HCT116 (cell line): ENCODE measurements around the gene TMTC4. TPM values are rescaled to one million over a fixed set of nuclear protein-coding genes. Genes with fewer than 3 reads are reported as not detected.

Source experiments
- ATAC-seq: fragments of 200-7000 bp; cut with Tn5 transposase; 2 replicates; pipeline ENCODE4 v1.9.1; 2020; ENCODE audit warnings: mild to moderate bottlenecking, moderate library complexity
- BruUV-seq: library from RNA; stranded (reverse); fragments of 400-500 nt; replicated peaks from 2 replicates; lab custom pipeline; 2021; lab: Mats Ljungman, UMichigan
- CTCF ChIA-PET: fragments of 300-600 bp; sonication (Branson Sonifier 250); formaldehyde crosslinking; loops from one replicate; lab custom pipeline; 2021; ENCODE audit warnings: antibody characterized with exemption; lab: Charles Lee
- POLR2A ChIA-PET: fragments of 300-600, 350-600 bp; sonication (Branson Sonifier 250); formaldehyde crosslinking; loops from one replicate; lab custom pipeline; 2021; ENCODE audit warnings: antibody characterized with exemption; lab: Charles Lee
- RAD21 ChIA-PET, 2 experiments: fragments of 300-600 bp; sonication (Branson Sonifier 250); formaldehyde crosslinking; loops; one replicate each; lab custom pipeline; 2023; ENCODE audit warnings: low total read pairs in 2 of 2; ENCODE audit not compliant: uncharacterized antibody in 2 of 2, unreplicated experiment in 2 of 2, low non-redundant PET in 1 of 2; lab: Charles Lee
- DNase-seq: peaks from one replicate; pipeline ENCODE4 v3.0.0-alpha.2; 2010; ENCODE audit warnings: low read depth, low spot score
- H2AFZ ChIP-seq: fragments of 200-600 bp; shearing (Covaris generic), sonication (generic); 2 replicates; pipeline ENCODE4 v1.6.1; 2017; ENCODE audit warnings: low read depth, mixed run types, mixed read lengths, antibody characterized with exemption, low read length; ENCODE audit not compliant: poor library complexity, severe bottlenecking
- H3K27ac ChIP-seq: 2 replicates; pipeline ENCODE4 v1.5.1; 2012; ENCODE audit warnings: low read depth, low read length
- H3K27me3 ChIP-seq: fragments of 200-600 bp; sonication (generic); 2 replicates; pipeline ENCODE4 v1.6.1; 2016; ENCODE audit warnings: mixed run types, low read length, mixed read lengths; ENCODE audit not compliant: insufficient read depth
- H3K36me3 ChIP-seq, 2 experiments: fragments of 200-500 bp in 1 of 2; fragments of 200-600 bp in 1 of 2; sonication (Bioruptor generic) in 1 of 2; sonication (generic) in 1 of 2; 2 replicates each; pipeline versions ENCODE4 v1.5.1 to v1.6.1; 2014 to 2016; ENCODE audit warnings: low read length in 2 of 2, inconsistent platforms in 1 of 2, mixed read lengths in 1 of 2, mixed run types in 1 of 2; ENCODE audit not compliant: insufficient read depth in 2 of 2, control insufficient read depth in 1 of 2
- H3K4me1 ChIP-seq, 2 experiments: fragments of 200-600 bp in 1 of 2; sonication (generic) in 1 of 2; 2 replicates each; pipeline versions ENCODE4 v1.5.1 to v1.6.1; 2012 to 2017; ENCODE audit warnings: low read length in 2 of 2, inconsistent platforms in 1 of 2, mild to moderate bottlenecking in 1 of 2, mixed read lengths in 1 of 2, mixed run types in 1 of 2, moderate library complexity in 1 of 2; ENCODE audit not compliant: insufficient read depth in 2 of 2, control insufficient read depth in 1 of 2
- H3K4me2 ChIP-seq: fragments of 200-600 bp; sonication (generic); 2 replicates; pipeline ENCODE4 v1.6.1; 2017; ENCODE audit warnings: mixed run types, low read length, mixed read lengths
- H3K4me3 ChIP-seq, 2 experiments: fragments of 200-600 bp in 1 of 2; sonication (generic) in 1 of 2; replicated peaks in 1 of 2; 2 replicates each; pipeline ENCODE4 v1.5.1; 2011 to 2016; ENCODE audit warnings: low read length in 2 of 2, control low read depth in 1 of 2, low read depth in 1 of 2, mild to moderate bottlenecking in 1 of 2, mixed read lengths in 1 of 2, mixed run types in 1 of 2
- H3K79me2 ChIP-seq: fragments of 200-600 bp; sonication (generic); 2 replicates; pipeline ENCODE4 v1.6.1; 2017; ENCODE audit warnings: mild to moderate bottlenecking, mixed run types, low read length, moderate library complexity, mixed read lengths; ENCODE audit not compliant: insufficient read depth
- H3K9ac ChIP-seq: fragments of 200-600 bp; sonication (generic); 2 replicates; pipeline ENCODE4 v1.6.1; 2016; ENCODE audit warnings: low read length, mixed read lengths
- H3K9me2 ChIP-seq: fragments of 200-600 bp; sonication (generic), shearing (Covaris generic); 2 replicates; pipeline ENCODE4 v1.6.1; 2017; ENCODE audit warnings: mixed run types, mild to moderate bottlenecking, moderate library complexity; ENCODE audit not compliant: insufficient read depth
- H3K9me3 ChIP-seq, 2 experiments: fragments of 200-500 bp in 1 of 2; fragments of 200-600 bp in 1 of 2; sonication (Bioruptor generic) in 1 of 2; sonication (generic) in 1 of 2; 2 replicates each; pipeline ENCODE4 v1.6.1; 2014 to 2017; ENCODE audit warnings: low read length in 2 of 2, mixed read lengths in 2 of 2, inconsistent platforms in 1 of 2, low read depth in 1 of 2, mild to moderate bottlenecking in 1 of 2, mixed run types in 1 of 2, moderate library complexity in 1 of 2; ENCODE audit not compliant: control insufficient read depth in 1 of 2, insufficient read depth in 1 of 2
- H4K20me1 ChIP-seq: fragments of 200-600 bp; sonication (generic), shearing (Covaris generic); 2 replicates; pipeline ENCODE4 v1.6.1; 2017; ENCODE audit warnings: mixed run types, mild to moderate bottlenecking, moderate library complexity; ENCODE audit not compliant: insufficient read depth
- ATF3 ChIP-seq: IDR thresholded peaks from 2 replicates; pipeline ENCODE4 v1.6.1; 2012
- CBX3 ChIP-seq: IDR thresholded peaks from 2 replicates; pipeline ENCODE4 v1.6.1; 2012; ENCODE audit warnings: low read depth
- CTCF ChIP-seq, 3 experiments: fragments of 200-600 bp in 1 of 3; sonication (generic) in 1 of 3; IDR thresholded peaks in 2 of 3; conservative IDR thresholded peaks in 1 of 3; 2 replicates each; pipeline ENCODE4 v1.5.1; 2012 to 2017; ENCODE audit warnings: low read depth in 2 of 3, low read length in 2 of 3, antibody characterized with exemption in 1 of 3, borderline replicate concordance in 1 of 3, control low read depth in 1 of 3, mild to moderate bottlenecking in 1 of 3, mixed read lengths in 1 of 3, mixed run types in 1 of 3, moderate library complexity in 1 of 3; ENCODE audit not compliant: insufficient read depth in 1 of 3
- FOSL1 ChIP-seq: IDR thresholded peaks from 2 replicates; pipeline ENCODE4 v1.6.1; 2012; ENCODE audit warnings: low read depth
- JUND ChIP-seq: IDR thresholded peaks from 2 replicates; pipeline ENCODE4 v1.6.1; 2012
- POLR2A ChIP-seq: IDR thresholded peaks from 2 replicates; pipeline ENCODE4 v1.7.0; 2011; ENCODE audit warnings: borderline replicate concordance; ENCODE audit not compliant: insufficient read depth, insufficient read length; ENCODE audit errors: extremely low read depth
- POLR2AphosphoS5 ChIP-seq: IDR thresholded peaks from 2 replicates; pipeline ENCODE4 v1.6.1; 2011; ENCODE audit warnings: mild to moderate bottlenecking, low read depth, low read length, moderate library complexity
- ZFX ChIP-seq: fragments of 450-650 bp; IDR thresholded peaks from 2 replicates; pipeline ENCODE4 v1.6.1; 2017
- ZNF274 ChIP-seq: fragments of 200-500 bp; sonication (Bioruptor generic); IDR thresholded peaks from 2 replicates; pipeline ENCODE4 v1.6.1; 2014; ENCODE audit warnings: mild to moderate bottlenecking, low read depth, low read length, inconsistent platforms
- intact Hi-C: fragments of 100-400 bp; cut with micrococcal nuclease; formaldehyde crosslinking; loops from 2 replicates; pipeline ENCODE4 v1.10.0; 2022
- total RNA-seq: library from RNA; stranded (reverse); gene quantifications from one replicate; pipeline ENCODE4 v1.2.1, GENCODE V29; 2021; ENCODE audit not compliant: unreplicated experiment

The TMTC4 gene
- total RNA-seq, 1 experiment from 2014 or later: 23.6 TPM

GRCh38 chr13:100600461-100600860, 74.1 kb downstream of the TMTC4 start:
- H3K27me3 ChIP-seq: no peaks in the 10 kb centered on the region
- ChIA-PET POLR2A (no interaction called here), RAD21 (no interaction called here), CTCF (no interaction called here)
- no peaks in the 10 kb centered on the region for H3K36me3 ChIP-seq
- TF ChIP-seq CTCF (IDR thresholded peaks at IDR 0.05 in 2 of 3, conservative IDR thresholded peaks at IDR 0.05 in 1 of 3; ENCODE audit: borderline replicate concordance in 1 of 3, insufficient read depth in 1 of 3, low read depth in 2 of 3, low read length in 2 of 3) (no peak), JUND (no peak), POLR2AphosphoS5 (no peak)
- H3K9me3 ChIP-seq: no peaks in the 10 kb centered on the region; a peak in 1 of 4 replicates
- H3K27ac ChIP-seq: no peak overlapping the region
- ATAC-seq (no peak), DNase-seq (no peak)
- no peaks in the 10 kb centered on the region for H4K20me1 ChIP-seq
- no peak overlapping the region for H3K4me3 ChIP-seq
- H3K4me2 ChIP-seq: no peak overlapping the region
- H2AFZ ChIP-seq: no peak overlapping the region
- H3K9ac ChIP-seq: no peak overlapping the region
- intact Hi-C loops: no loop called here
- H3K79me2 ChIP-seq: no peaks in the 10 kb centered on the region
- no peaks in the 10 kb centered on the region for H3K9me2 ChIP-seq
- BruUV-seq: no TSS peak
- no peaks in the 10 kb centered on the region for H3K4me1 ChIP-seq

- no peaks in the 10 kb centered on the region for H3K9me2 ChIP-seq
- H3K4me2 ChIP-seq: no peak overlapping the region
- no peaks in the 10 kb centered on the region for H3K27me3 ChIP-seq
- TF ChIP-seq ZFX (no peak), POLR2A (no peak), FOSL1 (no peak), CBX3 (no peak), ATF3 (no peak), ZNF274 (no peak)
- no peak overlapping the region for H3K27ac ChIP-seq
- no peaks in the 10 kb centered on the region; a peak in 1 of 4 replicates for H3K9me3 ChIP-seq
- ATAC-seq: no peak
- no TSS peak for BruUV-seq
- H2AFZ ChIP-seq: no peak overlapping the region
- no peaks in the 10 kb centered on the region for H4K20me1 ChIP-seq
- DNase-seq: no peak
- ChIA-PET RAD21 (no interaction called here), CTCF (no interaction called here), POLR2A (no interaction called here)
- no peaks in the 10 kb centered on the region for H3K79me2 ChIP-seq
- H3K4me3 ChIP-seq: no peak overlapping the region
- no peaks in the 10 kb centered on the region; a peak in 1 of 4 replicates for H3K4me1 ChIP-seq
- intact Hi-C loops: no loop called here
- no peak overlapping the region for H3K9ac ChIP-seq
- H3K36me3 ChIP-seq: no peaks in the 10 kb centered on the region
Measured at GRCh38 chr13:100597253-100597652, 77.3 kb downstream of the TMTC4 start.
